GM12873 (cell line): ENCODE data around the gene TMEM181.

Experiments used
- TF ChIP-seq, protein P1 (sequence below): IDR thresholded peaks from 2 replicates; pipeline ENCODE4 v1.5.1; 2012; ENCODE audit warnings: low read depth, mild to moderate bottlenecking, moderate library complexity, low read length, control low read depth; ENCODE audit not compliant: insufficient read depth; ENCODE audit errors: missing control alignments

The TMEM181 gene

DNA sequence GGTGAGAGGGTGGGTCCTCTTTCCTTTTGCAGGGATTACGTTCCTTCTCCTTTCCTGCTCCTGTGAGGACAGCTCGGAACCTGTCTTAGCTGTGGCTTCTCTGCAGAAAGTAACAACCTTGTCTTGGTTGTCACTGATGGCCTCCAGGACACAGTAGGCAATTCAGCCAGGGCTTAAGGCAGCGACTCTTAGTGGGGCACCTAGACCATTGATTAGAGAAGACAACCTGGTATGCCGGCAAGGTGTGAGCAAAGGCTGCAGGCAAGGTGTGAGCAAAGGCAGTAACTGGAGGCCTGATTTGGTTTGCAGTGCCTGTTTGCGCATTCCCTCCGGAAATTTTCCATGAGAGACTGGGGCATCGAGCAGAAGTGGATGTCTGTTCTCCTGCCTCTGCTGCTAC, 47.0 kb downstream of the TMEM181 start:
- TF ChIP-seq, protein P1, sequence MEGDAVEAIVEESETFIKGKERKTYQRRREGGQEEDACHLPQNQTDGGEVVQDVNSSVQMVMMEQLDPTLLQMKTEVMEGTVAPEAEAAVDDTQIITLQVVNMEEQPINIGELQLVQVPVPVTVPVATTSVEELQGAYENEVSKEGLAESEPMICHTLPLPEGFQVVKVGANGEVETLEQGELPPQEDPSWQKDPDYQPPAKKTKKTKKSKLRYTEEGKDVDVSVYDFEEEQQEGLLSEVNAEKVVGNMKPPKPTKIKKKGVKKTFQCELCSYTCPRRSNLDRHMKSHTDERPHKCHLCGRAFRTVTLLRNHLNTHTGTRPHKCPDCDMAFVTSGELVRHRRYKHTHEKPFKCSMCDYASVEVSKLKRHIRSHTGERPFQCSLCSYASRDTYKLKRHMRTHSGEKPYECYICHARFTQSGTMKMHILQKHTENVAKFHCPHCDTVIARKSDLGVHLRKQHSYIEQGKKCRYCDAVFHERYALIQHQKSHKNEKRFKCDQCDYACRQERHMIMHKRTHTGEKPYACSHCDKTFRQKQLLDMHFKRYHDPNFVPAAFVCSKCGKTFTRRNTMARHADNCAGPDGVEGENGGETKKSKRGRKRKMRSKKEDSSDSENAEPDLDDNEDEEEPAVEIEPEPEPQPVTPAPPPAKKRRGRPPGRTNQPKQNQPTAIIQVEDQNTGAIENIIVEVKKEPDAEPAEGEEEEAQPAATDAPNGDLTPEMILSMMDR = no peak

DNA sequence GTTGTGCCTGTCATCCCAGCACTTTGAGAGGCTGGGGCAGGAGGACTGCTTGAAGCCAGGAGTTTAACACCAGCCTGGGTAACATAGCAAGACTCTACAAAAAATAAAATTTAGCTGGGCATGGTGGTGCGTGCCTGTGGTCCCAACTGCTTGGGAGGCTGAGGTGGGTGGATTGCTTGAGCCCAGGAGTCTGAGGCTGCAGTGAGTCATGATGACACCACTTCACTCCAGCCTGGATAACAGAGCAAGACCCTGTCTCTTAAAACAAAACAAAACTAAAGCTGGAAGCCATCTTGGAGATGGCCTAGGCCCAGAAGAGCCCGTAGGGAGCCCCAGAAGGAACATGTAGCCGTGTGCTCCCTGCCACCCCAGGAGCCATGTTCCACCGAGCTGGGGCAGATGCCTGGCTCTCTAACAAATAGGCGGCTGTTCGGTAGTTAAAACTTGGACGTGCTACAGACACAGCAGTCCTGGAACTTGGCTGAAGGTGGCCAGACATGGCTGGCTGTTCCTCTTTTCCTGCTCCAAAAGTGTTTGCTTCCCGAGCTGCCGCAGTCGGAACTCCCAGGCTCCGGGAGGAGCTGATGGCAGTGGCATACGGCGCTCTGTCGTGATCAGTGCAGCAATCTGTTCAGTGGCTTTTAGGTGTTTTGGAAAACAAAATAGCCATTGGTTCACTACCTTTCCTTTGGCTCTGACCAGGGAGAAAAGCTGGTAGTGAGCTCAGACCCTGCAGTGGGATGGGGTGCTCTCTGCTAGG, 47.7 kb downstream of the TMEM181 start:
- TF ChIP-seq, protein P1 = no peak

DNA sequence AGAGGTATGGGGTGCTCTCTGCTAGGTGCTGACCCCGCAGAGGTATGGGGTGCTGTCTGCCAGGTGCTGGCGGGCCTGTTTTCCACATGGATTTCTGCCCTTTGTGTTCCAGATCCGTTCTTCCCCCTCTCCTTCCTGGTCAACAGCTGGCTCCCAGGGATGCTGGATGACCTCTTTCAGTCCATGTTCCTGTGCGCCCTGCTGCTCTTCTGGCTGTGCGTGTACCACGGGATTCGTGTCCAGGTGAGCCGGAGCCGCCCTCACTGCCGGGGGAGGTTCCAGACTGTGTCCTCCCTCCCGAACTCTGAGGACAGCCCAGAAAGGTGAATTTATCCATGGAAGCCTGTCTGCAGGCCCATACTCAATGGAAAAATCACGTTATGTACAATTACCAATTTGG, 48.3 kb downstream of the TMEM181 start:
- TF ChIP-seq, protein P1 = no peak

DNA sequence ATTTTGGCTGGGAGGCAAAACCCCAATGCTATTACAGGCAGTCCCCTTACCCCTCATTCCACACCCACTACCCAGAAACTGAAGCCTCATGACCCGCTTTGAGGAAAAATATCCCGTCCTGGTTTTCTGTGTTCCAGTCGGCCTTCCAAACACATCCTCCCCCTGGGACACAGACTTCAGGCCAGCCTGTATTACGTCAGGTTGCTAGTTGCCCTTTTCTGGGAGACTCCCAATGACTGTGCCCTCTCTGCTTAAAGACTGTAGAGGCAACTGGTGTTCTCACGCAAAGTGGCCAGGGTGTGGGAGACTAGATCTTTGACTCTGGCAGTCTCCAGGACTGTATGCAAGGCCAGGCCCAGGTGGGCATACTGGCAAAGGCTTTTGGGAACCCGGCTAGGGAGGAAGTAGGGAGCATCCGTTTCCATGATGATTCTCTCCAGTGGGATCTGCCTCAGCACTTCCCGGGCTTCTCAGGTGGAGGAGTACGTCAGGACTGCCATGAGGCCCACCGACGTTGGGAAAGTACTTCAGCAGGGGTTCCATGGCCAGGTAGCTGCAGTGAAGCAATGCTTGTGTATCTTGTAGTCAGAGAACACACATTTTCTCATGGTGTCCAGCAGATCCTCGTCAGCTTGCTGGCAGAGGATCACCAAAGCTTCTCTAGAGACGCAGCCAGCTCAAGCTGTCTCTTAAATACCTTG, 49.7 kb downstream of the TMEM181 start:
- TF ChIP-seq, protein P1 = no peak

DNA sequence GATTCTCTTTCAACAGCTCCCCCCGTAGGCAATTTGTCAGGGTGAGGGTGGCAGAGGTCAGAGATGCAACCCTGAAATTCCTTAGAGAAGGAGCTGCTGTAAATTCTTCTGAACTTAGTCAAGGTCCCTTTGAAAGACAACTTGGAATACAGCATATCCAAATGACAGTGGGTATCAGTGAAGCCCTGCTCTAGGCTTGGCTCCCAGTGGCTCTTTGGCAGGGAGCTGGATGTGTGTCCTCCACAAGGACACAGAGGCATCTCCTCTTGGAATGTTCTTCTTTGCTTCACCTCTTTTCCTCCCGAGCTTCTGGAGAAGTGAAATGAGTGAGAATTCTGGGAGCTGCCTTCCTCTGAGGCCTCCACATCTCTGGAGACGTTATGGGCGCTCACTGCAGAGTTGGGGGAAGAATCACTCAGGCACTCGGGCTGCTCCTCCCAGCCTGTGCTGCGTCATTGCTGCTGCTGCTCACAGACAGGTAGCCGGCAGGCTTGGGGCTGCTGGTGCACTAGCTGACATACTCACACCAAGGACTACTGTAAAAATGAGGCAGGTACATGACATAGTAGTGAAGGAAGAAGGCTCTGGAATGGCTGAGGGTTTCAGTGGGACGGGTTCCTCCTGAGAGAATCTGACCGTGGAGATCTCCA, 50.6 kb downstream of the TMEM181 start:
- TF ChIP-seq, protein P1 = no peak

DNA sequence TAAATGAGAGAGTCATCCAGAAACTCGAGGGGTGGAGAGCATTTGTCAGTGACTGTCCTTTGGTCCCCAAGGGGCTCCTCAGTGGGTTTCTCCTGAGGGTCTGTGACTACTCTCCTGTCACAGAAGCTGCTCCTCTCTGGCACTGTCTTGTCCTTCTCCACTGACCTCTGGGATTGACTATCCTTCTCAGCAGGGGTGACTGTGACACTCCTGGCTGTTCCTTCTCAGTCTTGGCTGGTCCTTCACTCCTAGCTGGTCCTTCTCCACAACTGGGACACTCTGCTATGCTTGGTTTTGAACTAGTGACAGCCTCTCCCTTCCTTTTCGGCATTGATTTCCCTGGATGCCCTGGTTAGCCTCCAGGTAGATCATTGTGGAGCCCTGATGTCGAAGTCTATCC, 51.1 kb downstream of the TMEM181 start:
- TF ChIP-seq, protein P1 = no peak

DNA sequence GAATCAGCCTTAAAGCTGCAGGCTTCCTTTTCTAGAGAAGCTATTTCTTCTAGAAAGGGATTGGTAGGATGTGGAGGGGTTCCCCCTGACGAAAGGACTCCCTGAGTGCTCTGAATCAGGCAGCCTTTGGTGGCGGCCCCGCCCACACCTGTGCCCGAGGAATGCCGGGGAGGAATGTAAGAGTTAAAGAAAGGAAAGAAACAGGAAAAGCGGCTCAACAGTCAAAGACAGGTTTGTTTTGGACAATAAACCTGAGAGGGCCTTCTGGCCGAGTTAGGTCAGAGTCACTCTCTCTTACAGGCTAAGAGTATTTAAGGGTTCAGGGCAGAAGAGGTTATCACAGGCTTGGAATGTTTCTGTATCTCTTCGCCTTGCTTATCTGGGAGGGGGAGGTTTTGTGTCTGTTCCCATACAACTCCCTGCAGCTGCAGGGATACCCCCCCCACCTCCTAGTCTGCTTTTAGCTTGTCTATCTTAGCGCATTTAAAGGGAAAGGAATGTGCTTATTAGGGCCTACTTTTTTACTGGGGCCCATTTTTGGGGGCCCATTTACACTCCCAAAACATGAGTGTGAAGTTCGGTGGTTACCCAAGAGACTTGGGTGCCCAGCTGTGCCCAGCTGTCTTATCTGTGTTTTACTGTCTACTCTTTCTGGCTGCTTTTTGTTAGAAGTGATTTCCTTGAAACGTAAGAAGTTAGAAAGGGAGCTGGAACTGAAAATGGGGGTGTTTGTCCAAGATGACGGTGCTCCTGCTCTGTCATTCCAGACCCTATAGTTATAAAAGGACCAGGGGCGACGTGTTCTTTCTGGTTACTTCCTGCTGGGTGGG, 51.9 kb downstream of the TMEM181 start:
- TF ChIP-seq, protein P1 = no peak
